Endothelial cell of umbilical vein (primary cell): Measurements from ENCODE around the gene CADM4. TPM values are rescaled to one million over a fixed set of nuclear protein-coding genes. Genes with fewer than 3 reads are reported as not detected.
A peak's percentile ranks its signal among the peaks of the same experiment; 100 is the strongest.

Source experiments
- BruUV-seq: library from RNA; stranded (reverse); fragments of 400-500 nt; replicated peaks from 2 replicates; lab custom pipeline; 2021; lab: Mats Ljungman, UMichigan
- CTCF ChIA-PET: fragments of 300-600, 350-600 bp; sonication (Branson Sonifier 250); formaldehyde crosslinking; loops from one replicate; lab custom pipeline; 2021; ENCODE audit warnings: antibody characterized with exemption, inconsistent platforms; lab: Charles Lee
- POLR2A ChIA-PET: fragments of 300-600, 350-600 bp; sonication (Branson Sonifier 250); formaldehyde crosslinking; loops from one replicate; lab custom pipeline; 2021; ENCODE audit warnings: antibody characterized with exemption, inconsistent platforms; lab: Charles Lee
- DNase-seq: peaks from one replicate; pipeline ENCODE4 v3.0.0-alpha.2; 2011; ENCODE audit warnings: low read depth, low spot score
- FAIRE-seq: peaks from 2 replicates; lab custom pipeline; 2011; peaks lifted over from hg19 to GRCh38; lab: Jason Lieb, UNC
- H2AFZ ChIP-seq: 2 replicates; pipeline ENCODE4 v1.6.0; 2012; ENCODE audit warnings: low read depth, low read length, control low read depth, inconsistent platforms
- H3K27ac ChIP-seq: 2 replicates; pipeline ENCODE4 v1.5.1; 2011; ENCODE audit warnings: low read depth, mild to moderate bottlenecking, control low read depth, low read length, moderate library complexity; ENCODE audit not compliant: insufficient read depth
- H3K27me3 ChIP-seq, 2 experiments: 2 replicates each; pipeline versions ENCODE4 v1.6.0 to v1.6.1; 2011; ENCODE audit warnings: low read length in 2 of 2, mixed read lengths in 1 of 2; ENCODE audit not compliant: control insufficient read depth in 2 of 2, insufficient read depth in 2 of 2
- H3K36me3 ChIP-seq, 2 experiments: 2 replicates in 1 of 2; 3 replicates in 1 of 2; pipeline ENCODE4 v1.5.1; 2011; ENCODE audit warnings: low read length in 2 of 2, mild to moderate bottlenecking in 1 of 2, moderate library complexity in 1 of 2; ENCODE audit not compliant: control insufficient read depth in 2 of 2, insufficient read depth in 2 of 2; ENCODE audit errors: extremely low read depth in 1 of 2
- H3K4me1 ChIP-seq: 3 replicates; pipeline ENCODE4 v1.5.1; 2011; ENCODE audit warnings: mild to moderate bottlenecking, low read length; ENCODE audit not compliant: control insufficient read depth, insufficient read depth; ENCODE audit errors: extremely low read depth
- H3K4me2 ChIP-seq: 2 replicates; pipeline ENCODE4 v1.6.1; 2011; ENCODE audit warnings: low read length, control low read depth, mixed read lengths; ENCODE audit not compliant: insufficient read depth
- H3K4me3 ChIP-seq, 3 experiments: fragments of 200-600 bp in 1 of 3; sonication (generic), shearing (Covaris generic) in 1 of 3; replicated peaks in 1 of 3; 2 replicates each; pipeline ENCODE4 v1.5.1; 2011 to 2016; ENCODE audit warnings: control low read depth in 3 of 3, low read length in 3 of 3, mild to moderate bottlenecking in 2 of 3, inconsistent platforms in 1 of 3, low read depth in 1 of 3, moderate library complexity in 1 of 3; ENCODE audit not compliant: insufficient read depth in 1 of 3
- H3K79me2 ChIP-seq: 2 replicates; pipeline ENCODE4 v1.6.0; 2012; ENCODE audit warnings: low read length, inconsistent platforms; ENCODE audit not compliant: control insufficient read depth, insufficient read depth
- H3K9ac ChIP-seq: replicated peaks from 2 replicates; pipeline ENCODE3; 2011; ENCODE audit warnings: low read length, control low read depth; ENCODE audit not compliant: insufficient read depth; ENCODE audit errors: extremely low read depth
- H3K9me1 ChIP-seq: replicated peaks from 3 replicates; pipeline ENCODE4 v1.6.0; 2011; ENCODE audit warnings: mild to moderate bottlenecking, low read length; ENCODE audit not compliant: control insufficient read depth, insufficient read depth; ENCODE audit errors: extremely low read depth
- H3K9me3 ChIP-seq: replicated peaks from 2 replicates; pipeline ENCODE4 v1.5.1; 2012; ENCODE audit warnings: low read length, inconsistent platforms; ENCODE audit not compliant: control insufficient read depth, insufficient read depth
- H4K20me1 ChIP-seq: replicated peaks from 2 replicates; pipeline ENCODE3; 2011; ENCODE audit warnings: mild to moderate bottlenecking, low read length; ENCODE audit not compliant: control insufficient read depth, insufficient read depth; ENCODE audit errors: extremely low read depth
- CTCF ChIP-seq, 2 donors: IDR thresholded peaks; 1 replicate in 1 of 2; 2 replicates in 1 of 2; pipeline ENCODE4 v1.5.1; 2011; ENCODE audit warnings: low read length in 2 of 2, mild to moderate bottlenecking in 2 of 2, moderate library complexity in 2 of 2, control low read depth in 1 of 2, inconsistent platforms in 1 of 2, low read depth in 1 of 2; ENCODE audit not compliant: insufficient read depth in 1 of 2; ENCODE audit errors: extremely low read depth in 1 of 2
- EZH2 ChIP-seq: IDR thresholded peaks from 2 replicates; pipeline ENCODE4 v1.6.1; 2012; ENCODE audit warnings: borderline replicate concordance, low read depth, mild to moderate bottlenecking, moderate library complexity, low read length, inconsistent platforms; ENCODE audit not compliant: severe bottlenecking
- FOS ChIP-seq: IDR thresholded peaks from 2 replicates; pipeline ENCODE4 v1.6.1; 2011; ENCODE audit warnings: mild to moderate bottlenecking, low read length, moderate library complexity, borderline replicate concordance; ENCODE audit not compliant: insufficient read depth
- GATA2 ChIP-seq: IDR thresholded peaks from 2 replicates; pipeline ENCODE4 v1.7.0; 2011; ENCODE audit warnings: low read depth, mild to moderate bottlenecking, moderate library complexity, mixed read lengths, low read length; ENCODE audit not compliant: insufficient read length, insufficient read depth
- JUN ChIP-seq: IDR thresholded peaks from 2 replicates; pipeline ENCODE4 v1.6.1; 2011; ENCODE audit warnings: borderline replicate concordance, low read depth; ENCODE audit not compliant: insufficient read length, insufficient read depth
- MAX ChIP-seq: IDR thresholded peaks from 2 replicates; pipeline ENCODE4 v1.6.1; 2011; ENCODE audit not compliant: insufficient read depth, insufficient read length
- MYC ChIP-seq: IDR thresholded peaks from one replicate; pipeline ENCODE4 v1.6.1; 2011; ENCODE audit warnings: mild to moderate bottlenecking, low read depth, low read length
- POLR2A ChIP-seq: IDR thresholded peaks from 2 replicates; pipeline ENCODE4 v1.6.1; 2012; ENCODE audit warnings: low read depth, mild to moderate bottlenecking, control low read depth, low read length
- POLR2AphosphoS5 ChIP-seq: IDR thresholded peaks from 2 replicates; pipeline ENCODE4 v1.6.1; 2012; ENCODE audit warnings: low read depth, mild to moderate bottlenecking, control low read depth, low read length, moderate library complexity; ENCODE audit not compliant: insufficient read depth
- dilution Hi-C: fragments of 300-500 bp; cut with MboI; formaldehyde crosslinking; loops from one replicate; pipeline ENCODE4 v1.15.0; 2019; ENCODE audit warnings: low sequenced_read_pairs; ENCODE audit not compliant: extremely low pct_ligation_motif_present
- intact Hi-C: fragments of 100-400 bp; cut with micrococcal nuclease; formaldehyde crosslinking; loops from one replicate; pipeline ENCODE4 v1.10.0; 2022
- polyA plus RNA-seq, 4 experiments: library from polyadenylated mRNA; depleted of rRNA in 3 of 4; stranded (reverse) in 3 of 4; unstranded in 1 of 4; fragments of >200 nt; gene quantifications; 2 replicates each; pipeline versions ENCODE4 v1.2.1 to v1.2.3, GENCODE V29; 2011 to 2012; ENCODE audit warnings: missing spikeins in 1 of 4
- small RNA-seq: library from RNA; depleted of rRNA; stranded (forward); fragments of <200 nt; gene quantifications from one replicate; pipeline ENCODE3, GENCODE V24; 2012; ENCODE audit warnings: low replicate concordance, low read depth; ENCODE audit not compliant: insufficient read depth, insufficient read length
- total RNA-seq: library from RNA; stranded (reverse); gene quantifications from 2 replicates; pipeline ENCODE4 v1.2.3, GENCODE V29; 2021

The CADM4 gene
- total and polyA plus RNA-seq, 2 donors (not counting 3 experiments of a cell fraction or from before 2014, with no cell fraction given) = 5.0 to 7.5 TPM

DNA sequence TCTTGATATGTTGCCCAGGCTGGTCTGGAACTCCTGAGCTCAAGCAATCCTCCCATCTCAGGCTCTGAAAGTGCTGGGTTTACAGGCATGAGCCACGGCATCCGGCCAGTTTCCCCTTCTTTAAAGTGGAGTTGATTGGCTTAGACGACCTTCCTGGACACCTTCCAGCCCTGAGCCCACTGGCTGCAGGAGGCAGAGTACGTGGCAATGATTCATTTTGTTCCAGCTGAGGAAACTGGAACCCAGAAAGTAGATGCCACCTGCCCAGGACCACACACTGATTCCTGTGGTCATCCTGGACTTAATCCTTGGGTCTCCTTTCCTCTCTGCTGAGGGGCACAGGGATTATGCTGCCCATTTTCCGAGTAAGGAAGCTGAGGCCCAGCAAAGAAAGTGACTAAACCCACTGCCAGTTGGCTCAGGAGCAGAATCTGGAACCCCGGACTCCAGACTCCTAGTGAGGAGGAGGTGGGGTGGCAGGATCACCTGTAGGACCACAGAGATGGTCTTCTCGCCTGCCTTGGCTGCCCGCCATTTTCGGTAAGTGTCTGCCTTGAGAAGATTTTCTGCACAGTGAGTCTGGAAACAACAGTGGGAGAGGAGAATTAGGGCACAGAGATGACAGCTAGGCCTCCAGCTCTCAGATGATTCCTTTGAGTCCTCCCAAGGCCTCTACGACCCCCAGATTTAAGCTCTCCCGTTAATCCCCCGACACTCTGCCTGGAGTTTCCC lies 65.1 kb downstream of the CADM4 start:
- Histone ChIP-seq H3K9ac (peak overlapping the region; percentile 87), H3K27ac (peak overlapping the region; percentile 73), H3K27me3 (no peaks in the 10 kb centered on the region), H3K9me1 (no peaks in the 10 kb centered on the region), H3K4me1 (peaks cover 7% of the 10 kb centered on the region), H3K79me2 (no peaks in the 10 kb centered on the region), H3K9me3 (no peaks in the 10 kb centered on the region), H3K4me2 (peak overlapping the region; percentile 78), H2AFZ (peak overlapping the region; percentile 49), H4K20me1 (no peaks in the 10 kb centered on the region), H3K36me3 (no peaks in the 10 kb centered on the region), H3K4me3 (peak overlapping the region; percentile 52 to 86 (median 79))
- peak; percentile 94 for FAIRE-seq
- peak; percentile 73 for DNase-seq
- TSS peak; percentile 97 for BruUV-seq
- CTCF ChIA-PET = interaction anchor here (0.5 to 4.2 kb wide), 9 partner anchors 10 to 258 kb away, joined by 3 to 31 read pairs (median 4); partner anchors contain the start of genes IRGQ and ZNF576
- intact Hi-C loops = loop anchor here (1.0 kb wide), 3 partner anchors 22 to 45 kb away; partner anchors contain the start of genes IRGQ, ZNF428 and ZNF576
- POLR2A ChIA-PET = interaction anchor here (0.6 kb wide), 1 partner anchor 41 kb away, joined by 3 read pairs; no protein-coding TSS in a partner anchor
- dilution Hi-C loops = no loop called here
- TF ChIP-seq MYC = no peak
- no peak for TF ChIP-seq POLR2AphosphoS5
- no peak for TF ChIP-seq EZH2
- no peak for TF ChIP-seq FOS
- TF ChIP-seq POLR2A = no peak
- no peak for TF ChIP-seq JUN
- no peak for TF ChIP-seq GATA2
- no peak for TF ChIP-seq CTCF (IDR thresholded peaks at IDR 0.05; ENCODE audit: extremely low read depth in 1 of 2, insufficient read depth in 1 of 2, low read depth in 1 of 2, low read length in 2 of 2)
- no peak for TF ChIP-seq MAX

Small RNAs within 50 kb of the gene (small RNA-seq; reads per million reads assigned to genes)
- not detected for gene RN7SL368P

Other genes with a start within 250 kb of the CADM4 start
- gene TEX101, start 225.0 kb downstream of the CADM4 start, total RNA-seq = not detected in 2 replicates
- gene TEX101, start 225.0 kb downstream of the CADM4 start, polyA plus RNA-seq = not detected in 2 replicates
- gene LYPD3, start 174.2 kb downstream of the CADM4 start, total RNA-seq = not detected in 2 replicates
- 0.37 and 0.52 TPM in 2 replicates for gene LYPD3, start 174.2 kb downstream of the CADM4 start, polyA plus RNA-seq
- gene PHLDB3, start 135.1 kb downstream of the CADM4 start, total RNA-seq = 10.1 and 12.0 TPM in 2 replicates
- 5.5 and 5.6 TPM in 2 replicates for gene PHLDB3, start 135.1 kb downstream of the CADM4 start, polyA plus RNA-seq
- gene ETHE1, start 112.6 kb downstream of the CADM4 start, total RNA-seq = 29.4 and 34.5 TPM in 2 replicates
- 124 and 165 TPM in 2 replicates for gene ETHE1, start 112.6 kb downstream of the CADM4 start, polyA plus RNA-seq
- gene ZNF575, start 106.7 kb downstream of the CADM4 start, total RNA-seq = 1.4 and 3.0 TPM in 2 replicates
- gene ZNF575, start 106.7 kb downstream of the CADM4 start, polyA plus RNA-seq = 0.57 and 0.80 TPM in 2 replicates
- 37.3 and 39.3 TPM in 2 replicates for gene XRCC1, start 64.3 kb downstream of the CADM4 start, total RNA-seq
- 24.2 and 29.5 TPM in 2 replicates for gene XRCC1, start 64.3 kb downstream of the CADM4 start, polyA plus RNA-seq
- 2.6 and 5.5 TPM in 2 replicates for gene PINLYP, start 64.0 kb downstream of the CADM4 start, total RNA-seq
- 4.8 and 5.5 TPM in 2 replicates for gene PINLYP, start 64.0 kb downstream of the CADM4 start, polyA plus RNA-seq
- gene IRGQ, start 43.7 kb downstream of the CADM4 start, total RNA-seq = 33.2 and 34.1 TPM in 2 replicates
- 15.8 and 16.0 TPM in 2 replicates for gene IRGQ, start 43.7 kb downstream of the CADM4 start, polyA plus RNA-seq
- 19.5 and 20.3 TPM in 2 replicates for gene ZNF576, start 43.3 kb downstream of the CADM4 start, total RNA-seq
- 27.7 and 38.3 TPM in 2 replicates for gene ZNF576, start 43.3 kb downstream of the CADM4 start, polyA plus RNA-seq
- gene SRRM5, start 27.8 kb downstream of the CADM4 start, total RNA-seq = 0.27 and 0.32 TPM in 2 replicates
- gene SRRM5, start 27.8 kb downstream of the CADM4 start, polyA plus RNA-seq = 0.13 and 0.17 TPM in 2 replicates
- 51.8 and 56.2 TPM in 2 replicates for gene ZNF428, start 20.2 kb downstream of the CADM4 start, total RNA-seq
- gene ZNF428, start 20.2 kb downstream of the CADM4 start, polyA plus RNA-seq = 29.2 and 30.7 TPM in 2 replicates
- 62.9 and 82.0 TPM in 2 replicates for gene PLAUR, start 30.3 kb upstream of the CADM4 start, total RNA-seq
- gene PLAUR, start 30.3 kb upstream of the CADM4 start, polyA plus RNA-seq = 60.2 and 66.3 TPM in 2 replicates
- not detected in 2 replicates for gene IRGC, start 76.2 kb upstream of the CADM4 start, total RNA-seq
- not detected in 2 replicates for gene IRGC, start 76.2 kb upstream of the CADM4 start, polyA plus RNA-seq
- 45.0 and 53.3 TPM in 2 replicates for gene SMG9, start 115.1 kb upstream of the CADM4 start, total RNA-seq
- 25.5 and 26.4 TPM in 2 replicates for gene SMG9, start 115.1 kb upstream of the CADM4 start, polyA plus RNA-seq
- 0.35 TPM in 1 of 2 replicates, not detected in the other for gene KCNN4, start 141.1 kb upstream of the CADM4 start, total RNA-seq
- gene KCNN4, start 141.1 kb upstream of the CADM4 start, polyA plus RNA-seq = 0.27 and 0.29 TPM in 2 replicates
- gene LYPD5, start 162.6 kb upstream of the CADM4 start, total RNA-seq = not detected in 2 replicates
- 0.11 and 0.28 TPM in 2 replicates for gene LYPD5, start 162.6 kb upstream of the CADM4 start, polyA plus RNA-seq
- 6.0 and 10.7 TPM in 2 replicates for gene ZNF283, start 187.5 kb upstream of the CADM4 start, total RNA-seq
- gene ZNF283, start 187.5 kb upstream of the CADM4 start, polyA plus RNA-seq = 1.4 and 1.9 TPM in 2 replicates
- gene ZNF404, start 244.1 kb upstream of the CADM4 start, total RNA-seq = 0.62 and 1.5 TPM in 2 replicates
- 0.37 and 0.68 TPM in 2 replicates for gene ZNF404, start 244.1 kb upstream of the CADM4 start, polyA plus RNA-seq